OCI-M1 (cell line): ENCODE measurements around the gene VPS8.

Experiments used
- DNase-seq: peaks from one replicate; lab custom pipeline; 2025; lab: John Stamatoyannopoulos, UW

VPS8 gene, protein sequence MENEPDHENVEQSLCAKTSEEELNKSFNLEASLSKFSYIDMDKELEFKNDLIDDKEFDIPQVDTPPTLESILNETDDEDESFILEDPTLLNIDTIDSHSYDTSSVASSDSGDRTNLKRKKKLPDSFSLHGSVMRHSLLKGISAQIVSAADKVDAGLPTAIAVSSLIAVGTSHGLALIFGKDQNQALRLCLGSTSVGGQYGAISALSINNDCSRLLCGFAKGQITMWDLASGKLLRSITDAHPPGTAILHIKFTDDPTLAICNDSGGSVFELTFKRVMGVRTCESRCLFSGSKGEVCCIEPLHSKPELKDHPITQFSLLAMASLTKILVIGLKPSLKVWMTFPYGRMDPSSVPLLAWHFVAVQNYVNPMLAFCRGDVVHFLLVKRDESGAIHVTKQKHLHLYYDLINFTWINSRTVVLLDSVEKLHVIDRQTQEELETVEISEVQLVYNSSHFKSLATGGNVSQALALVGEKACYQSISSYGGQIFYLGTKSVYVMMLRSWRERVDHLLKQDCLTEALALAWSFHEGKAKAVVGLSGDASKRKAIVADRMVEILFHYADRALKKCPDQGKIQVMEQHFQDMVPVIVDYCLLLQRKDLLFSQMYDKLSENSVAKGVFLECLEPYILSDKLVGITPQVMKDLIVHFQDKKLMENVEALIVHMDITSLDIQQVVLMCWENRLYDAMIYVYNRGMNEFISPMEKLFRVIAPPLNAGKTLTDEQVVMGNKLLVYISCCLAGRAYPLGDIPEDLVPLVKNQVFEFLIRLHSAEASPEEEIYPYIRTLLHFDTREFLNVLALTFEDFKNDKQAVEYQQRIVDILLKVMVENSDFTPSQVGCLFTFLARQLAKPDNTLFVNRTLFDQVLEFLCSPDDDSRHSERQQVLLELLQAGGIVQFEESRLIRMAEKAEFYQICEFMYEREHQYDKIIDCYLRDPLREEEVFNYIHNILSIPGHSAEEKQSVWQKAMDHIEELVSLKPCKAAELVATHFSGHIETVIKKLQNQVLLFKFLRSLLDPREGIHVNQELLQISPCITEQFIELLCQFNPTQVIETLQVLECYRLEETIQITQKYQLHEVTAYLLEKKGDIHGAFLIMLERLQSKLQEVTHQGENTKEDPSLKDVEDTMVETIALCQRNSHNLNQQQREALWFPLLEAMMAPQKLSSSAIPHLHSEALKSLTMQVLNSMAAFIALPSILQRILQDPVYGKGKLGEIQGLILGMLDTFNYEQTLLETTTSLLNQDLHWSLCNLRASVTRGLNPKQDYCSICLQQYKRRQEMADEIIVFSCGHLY (N-terminal part only)

DNA sequence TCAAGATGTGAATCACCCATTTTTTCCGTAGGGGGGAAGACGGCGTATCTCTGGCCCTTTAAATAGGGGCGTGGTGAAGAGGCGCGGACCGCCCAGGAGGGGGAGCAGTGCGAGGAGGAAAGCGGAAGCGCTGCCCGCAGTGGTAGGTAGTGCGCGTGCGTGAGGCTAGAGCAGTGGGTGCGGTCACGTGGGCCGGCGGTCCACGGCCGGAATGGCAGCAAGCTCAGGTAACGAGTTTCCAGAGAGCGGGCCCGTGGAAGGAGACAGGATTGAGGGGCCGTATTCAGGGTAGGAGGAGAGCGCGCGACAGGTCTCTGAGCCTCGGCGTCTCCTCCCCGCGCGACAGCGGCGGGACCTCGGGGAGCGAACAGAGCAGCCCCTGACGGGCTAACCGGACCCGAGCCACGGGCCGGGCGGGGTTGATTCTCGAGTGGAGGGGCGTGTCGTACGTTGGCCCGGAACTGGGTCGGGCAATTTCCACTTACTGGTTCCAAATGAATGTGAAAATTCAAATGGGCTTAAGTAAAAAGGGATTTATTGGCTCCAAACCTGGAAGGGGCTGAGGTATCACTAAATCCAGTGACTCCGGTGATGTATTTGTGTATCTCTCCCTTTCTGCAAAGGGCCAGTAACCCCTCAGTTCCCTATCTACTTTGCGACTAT, at the start of gene VPS8:
VPS8 (plus strand) TSS at position 168 of the 663 bp plus-strand sequence. CDS start 12,467 bp downstream, outside the sequence.
- peak; percentile 95 for DNase-seq

DNA sequence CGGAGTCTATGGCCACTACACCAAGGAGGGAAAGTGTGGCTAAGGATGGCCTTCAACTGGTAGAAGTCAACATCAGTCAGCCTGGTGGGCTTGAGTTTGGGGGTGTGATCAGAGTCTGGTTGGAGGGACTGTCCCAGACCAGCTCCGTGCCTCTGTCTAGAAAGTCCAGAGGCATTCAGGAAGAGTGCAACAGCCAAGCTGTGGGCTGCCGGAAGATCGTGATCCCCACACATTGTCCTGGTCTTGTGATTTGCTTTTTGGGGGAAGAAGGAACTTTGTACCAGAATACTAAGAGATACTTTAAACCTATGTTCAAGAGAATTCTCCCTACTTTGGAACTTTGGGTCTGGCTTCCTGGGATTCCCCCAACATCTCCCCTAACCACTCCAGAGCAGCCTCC, 47.8 kb upstream of the VPS8 start:
- no peak for DNase-seq

- no peak for DNase-seq
Observed at GRCh38 chr3:184765047-184765729, 46.8 kb upstream of the VPS8 start.

GRCh38 chr3:184765730-184766074, 46.3 kb upstream of the VPS8 start:
- DNase-seq, result peak; percentile 1

GRCh38 chr3:184766555-184767261, 45.3 kb upstream of the VPS8 start:
- no peak for DNase-seq

DNA sequence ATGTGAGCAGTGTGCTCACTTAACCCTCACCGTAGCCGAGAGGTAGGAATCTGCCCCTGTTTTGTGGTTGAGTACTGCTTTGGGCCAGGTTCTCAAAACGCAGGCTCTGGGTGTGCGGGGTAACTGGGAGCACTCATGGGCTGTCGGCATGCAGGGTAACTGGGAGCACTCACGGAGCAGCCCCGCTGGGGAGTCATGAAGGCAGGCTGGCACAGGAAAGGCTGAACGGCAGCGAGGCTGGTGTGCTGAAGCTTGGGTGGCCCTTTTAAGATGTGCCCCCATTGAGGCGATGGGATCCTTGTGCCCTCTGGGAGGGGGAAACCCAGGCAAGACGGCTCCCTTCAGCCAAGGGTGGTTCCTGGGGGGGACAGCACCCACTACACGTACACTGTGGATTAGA, 44.6 kb upstream of the VPS8 start:
- no peak for DNase-seq

DNA sequence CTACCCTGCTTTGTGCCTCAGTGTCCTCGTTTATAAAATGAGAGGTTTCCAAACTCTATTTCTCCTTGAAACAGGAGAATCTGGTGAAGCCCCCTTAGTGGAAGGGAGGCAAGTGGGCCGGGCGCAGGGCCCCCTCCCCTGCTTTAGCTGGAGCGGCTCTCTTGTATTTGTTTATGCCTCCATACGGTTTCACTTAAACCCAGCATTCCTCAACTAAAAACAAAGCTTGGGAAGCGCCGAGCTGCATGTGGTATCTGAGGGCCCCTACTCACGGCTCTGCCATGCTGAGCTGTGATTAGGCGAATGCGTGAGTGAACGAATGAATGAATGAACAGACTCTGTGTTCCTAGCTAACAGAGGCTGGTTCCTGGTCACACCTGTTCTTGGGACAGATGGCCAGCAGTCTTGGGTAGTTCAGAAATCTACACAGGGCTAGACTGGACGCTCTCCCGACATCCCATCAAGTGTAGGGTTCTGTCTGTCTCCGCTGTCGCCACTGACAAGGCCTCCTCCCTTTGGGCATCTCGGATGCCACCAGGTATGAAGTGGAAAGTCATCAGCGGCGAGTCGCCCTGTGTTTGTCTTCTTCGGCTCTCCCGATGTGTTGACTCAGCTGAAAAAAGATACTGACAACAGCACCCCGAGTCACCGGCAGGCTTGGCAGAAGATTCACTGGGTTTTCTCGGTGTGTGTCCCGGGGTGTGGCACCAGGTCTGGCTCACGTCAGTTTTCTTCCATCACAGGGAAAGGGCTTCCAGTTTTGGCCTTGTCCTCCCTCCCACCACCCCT, 42.4 kb upstream of the VPS8 start:
- no peak for DNase-seq

GRCh38 chr3:184770541-184770940, 41.4 kb upstream of the VPS8 start:
- DNase-seq, result no peak

DNA sequence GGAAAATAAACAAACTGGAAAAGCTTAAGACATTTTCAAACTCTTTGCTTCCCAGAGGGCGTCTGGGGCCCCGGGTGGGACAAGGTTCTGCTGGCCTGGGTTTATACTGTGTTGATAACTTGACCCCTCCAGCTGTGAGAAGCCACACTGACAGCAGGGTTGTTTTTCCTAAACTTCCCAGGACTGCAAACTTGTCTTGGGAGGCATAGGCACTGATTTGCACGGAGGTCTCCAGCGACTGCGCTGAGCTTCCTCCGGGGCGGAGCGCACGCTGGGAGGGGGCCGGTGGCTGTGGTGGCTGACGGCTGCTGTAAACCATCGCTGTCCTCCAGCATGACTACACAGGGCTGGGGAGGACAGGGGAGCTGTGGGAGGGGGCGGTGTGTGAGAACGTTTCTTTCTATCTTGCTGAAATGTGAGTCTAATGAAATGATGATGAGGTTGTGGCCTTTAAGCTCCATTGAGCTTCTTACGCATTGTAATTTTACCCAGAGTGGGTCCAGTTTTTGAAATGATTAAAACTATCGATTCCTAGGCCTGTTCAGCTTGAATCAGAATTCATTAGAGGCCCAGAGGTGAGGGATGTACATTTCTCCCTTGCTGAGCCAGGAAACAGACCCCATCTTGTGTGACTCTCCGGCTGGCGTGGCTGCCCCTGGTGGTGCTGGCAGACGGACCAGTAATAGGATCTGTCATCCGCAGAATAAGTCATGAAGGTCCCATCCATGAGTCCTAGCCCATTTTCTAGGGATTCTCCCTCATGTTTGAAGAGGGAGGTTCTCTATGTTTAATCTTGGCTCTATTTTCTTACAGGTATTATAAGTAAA, 40.5 kb upstream of the VPS8 start:
- no peak for DNase-seq

DNA sequence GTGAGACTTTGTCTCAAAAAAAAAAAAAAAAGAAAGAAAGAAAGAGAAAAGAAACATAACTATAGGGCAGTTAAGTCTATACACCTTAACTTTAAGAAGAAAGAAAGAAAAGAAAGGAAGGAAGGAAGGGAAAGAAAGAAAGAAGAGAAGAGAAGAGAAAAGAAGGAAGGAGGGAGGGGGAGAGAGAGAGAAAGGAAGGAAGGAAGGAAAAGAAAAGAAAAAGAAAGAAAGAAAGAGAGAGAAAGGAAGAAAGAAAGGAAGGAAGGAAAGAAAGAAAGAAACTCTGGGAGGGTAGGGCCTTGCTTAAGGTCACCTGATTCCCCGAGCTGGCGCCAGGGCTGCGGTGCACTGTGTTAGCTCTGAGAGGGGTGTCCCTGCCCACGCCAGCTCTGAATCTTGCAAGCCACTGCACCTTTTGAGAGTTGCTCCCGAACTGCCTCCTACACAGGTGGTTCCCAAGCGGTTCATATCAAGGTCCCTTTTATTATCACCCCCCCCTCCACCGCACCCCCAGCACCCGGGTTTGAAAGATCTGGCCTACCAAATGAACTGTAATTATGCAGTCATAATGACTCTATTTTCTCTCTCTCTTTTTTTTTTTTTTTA, 39.2 kb upstream of the VPS8 start:
- DNase-seq, result no peak

DNA sequence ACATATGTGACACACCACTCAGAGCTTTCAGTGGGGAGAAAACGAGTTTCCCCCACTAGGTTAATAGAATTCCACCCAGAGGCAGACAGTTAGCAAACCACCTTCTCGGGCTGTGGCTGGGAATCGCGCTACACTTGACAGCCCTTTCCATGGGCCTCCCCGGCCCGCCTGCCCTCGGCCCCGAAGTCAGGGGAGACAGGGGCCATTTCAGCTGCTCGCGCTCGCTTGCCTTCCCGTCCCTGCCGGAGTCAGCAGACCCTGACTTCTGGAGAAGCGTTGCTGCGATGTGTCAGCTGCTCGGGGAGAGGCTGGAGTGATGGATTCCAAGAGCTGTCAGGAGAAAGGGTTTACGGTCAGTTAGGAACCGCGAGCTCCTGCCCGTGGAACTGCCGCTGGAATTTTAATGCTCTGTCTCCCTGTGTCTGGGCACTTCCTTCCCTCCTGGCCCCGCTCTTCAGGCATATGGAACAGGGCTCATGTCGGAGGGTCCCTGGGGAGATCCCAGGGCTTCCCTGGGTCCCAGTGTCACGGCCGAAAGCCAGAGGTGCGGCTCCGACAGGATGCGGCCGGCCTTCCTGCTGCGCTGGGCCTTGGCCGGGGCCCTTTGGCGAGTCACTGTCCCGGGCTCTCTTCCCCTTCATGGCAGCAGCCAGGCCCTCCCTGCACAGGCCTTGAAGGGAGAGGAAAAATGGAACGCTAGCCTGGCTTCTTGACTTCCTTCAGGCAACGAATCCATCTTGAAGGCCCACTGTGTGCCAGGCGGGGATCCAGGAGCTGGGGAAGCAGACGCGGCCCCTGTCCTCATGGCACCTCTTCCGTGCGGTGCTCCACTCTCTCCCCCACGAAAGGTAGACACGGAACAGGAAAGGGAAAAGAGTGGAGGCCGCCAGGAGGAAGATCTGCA, 38.4 kb upstream of the VPS8 start:
- DNase-seq, result no peak

GRCh38 chr3:184776916-184777315, 35.0 kb upstream of the VPS8 start:
- no peak for DNase-seq

- peak; percentile 78 for DNase-seq
Observed at GRCh38 chr3:184777566-184778356, 34.2 kb upstream of the VPS8 start.

DNA sequence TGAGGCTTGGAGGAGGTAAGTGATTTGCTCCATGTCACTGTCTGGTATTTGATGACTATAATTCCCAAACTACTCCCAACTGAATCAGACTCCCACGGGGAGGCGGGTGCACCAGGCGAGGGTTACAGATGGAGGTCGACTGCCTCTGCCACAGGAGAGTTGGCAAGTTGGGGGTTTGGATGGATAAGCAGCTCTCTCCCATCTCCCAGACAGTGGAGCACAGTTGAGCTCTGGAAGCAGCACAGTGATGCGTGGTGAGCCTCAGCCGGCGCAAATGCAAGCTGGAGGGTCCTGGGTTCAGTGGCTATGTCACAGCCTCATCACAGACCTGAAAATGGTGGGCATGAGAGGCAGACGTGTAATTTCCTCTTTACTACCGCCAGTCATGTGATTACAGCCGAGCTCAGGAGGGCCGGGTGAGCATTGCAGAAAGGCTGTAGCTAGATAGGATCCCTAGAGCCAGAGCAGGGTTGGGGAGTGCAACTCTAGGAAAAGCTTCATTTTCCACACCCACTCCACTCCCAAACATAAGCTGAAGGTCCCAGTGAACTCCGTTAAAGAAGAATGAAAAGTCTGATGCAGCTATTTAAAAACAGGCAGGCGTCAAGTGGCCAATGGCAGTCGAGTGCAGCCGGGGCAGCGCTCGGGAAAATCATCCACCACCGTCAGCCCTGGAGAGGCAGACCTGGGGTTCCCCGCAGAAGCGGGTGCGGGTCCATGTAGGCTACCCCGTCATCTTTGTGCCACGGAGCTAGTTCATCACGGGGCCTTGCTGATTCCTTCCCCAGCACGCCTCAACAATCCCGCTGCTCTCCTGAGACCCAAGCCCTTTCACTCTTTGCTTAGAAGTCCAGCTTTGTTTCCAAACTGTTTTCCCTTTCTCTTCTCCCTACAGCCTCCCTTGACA, 33.3 kb upstream of the VPS8 start:
- peak; percentile 3 for DNase-seq

- no peak for DNase-seq
Observed at GRCh38 chr3:184780981-184781515, 30.9 kb upstream of the VPS8 start.
